ENCODE results near the gene TYW1B.
"Not testable (repeated sequence)": the region's sequence is repeated elsewhere in the genome, so short reads cannot be mapped to it uniquely, and the experiment has no call there.

DNA sequence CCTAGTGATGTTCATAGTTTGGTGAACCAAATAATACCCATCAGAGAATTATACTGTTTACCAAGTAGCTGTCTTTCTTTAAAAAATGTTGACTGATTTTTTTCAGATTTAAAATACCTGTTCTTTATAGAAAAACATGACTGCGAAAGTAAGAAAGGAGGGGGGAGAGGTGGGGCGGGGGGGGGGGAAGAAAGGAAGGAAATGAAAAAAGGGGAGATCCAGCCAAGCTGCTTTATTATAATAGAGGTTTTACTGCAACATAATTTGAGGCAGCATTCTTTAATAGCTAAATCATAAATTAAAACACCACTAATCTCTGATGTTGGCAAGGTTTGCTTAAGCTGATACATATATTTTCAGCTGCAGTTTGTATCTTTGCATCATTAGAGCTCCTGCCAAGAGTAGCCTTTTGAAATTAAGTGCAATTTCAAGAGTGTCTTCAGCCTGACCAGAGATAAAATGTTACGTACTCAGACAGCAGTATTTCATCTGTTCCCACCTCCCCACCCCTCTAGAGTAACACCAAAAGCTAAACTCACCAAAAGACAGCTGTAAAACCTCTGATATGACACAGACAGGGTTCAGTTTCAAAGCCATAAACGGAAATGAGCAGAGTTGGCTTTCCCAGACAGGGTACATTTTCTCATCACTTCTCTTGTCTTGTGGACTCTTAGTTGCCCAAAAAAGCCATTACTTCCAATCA, 202.1 kb downstream of the TYW1B start:
- TF ChIP-seq, protein P1, sequence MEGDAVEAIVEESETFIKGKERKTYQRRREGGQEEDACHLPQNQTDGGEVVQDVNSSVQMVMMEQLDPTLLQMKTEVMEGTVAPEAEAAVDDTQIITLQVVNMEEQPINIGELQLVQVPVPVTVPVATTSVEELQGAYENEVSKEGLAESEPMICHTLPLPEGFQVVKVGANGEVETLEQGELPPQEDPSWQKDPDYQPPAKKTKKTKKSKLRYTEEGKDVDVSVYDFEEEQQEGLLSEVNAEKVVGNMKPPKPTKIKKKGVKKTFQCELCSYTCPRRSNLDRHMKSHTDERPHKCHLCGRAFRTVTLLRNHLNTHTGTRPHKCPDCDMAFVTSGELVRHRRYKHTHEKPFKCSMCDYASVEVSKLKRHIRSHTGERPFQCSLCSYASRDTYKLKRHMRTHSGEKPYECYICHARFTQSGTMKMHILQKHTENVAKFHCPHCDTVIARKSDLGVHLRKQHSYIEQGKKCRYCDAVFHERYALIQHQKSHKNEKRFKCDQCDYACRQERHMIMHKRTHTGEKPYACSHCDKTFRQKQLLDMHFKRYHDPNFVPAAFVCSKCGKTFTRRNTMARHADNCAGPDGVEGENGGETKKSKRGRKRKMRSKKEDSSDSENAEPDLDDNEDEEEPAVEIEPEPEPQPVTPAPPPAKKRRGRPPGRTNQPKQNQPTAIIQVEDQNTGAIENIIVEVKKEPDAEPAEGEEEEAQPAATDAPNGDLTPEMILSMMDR (conservative IDR thresholded peaks at IDR 0.05): not testable (repeated sequence)
- not testable (repeated sequence) for TF ChIP-seq ZFX (IDR thresholded peaks at IDR 0.05)
